HEK293 (cell line): Measurements from ENCODE around the gene PGA5.
A peak's percentile ranks its signal among the peaks of the same experiment; 100 is the strongest.

ENCODE experiments used
- CTCF ChIA-PET: fragments of 350-600 bp; formaldehyde crosslinking; extraction: SDS; loops from one replicate; lab custom pipeline; 2021; ENCODE audit warnings: antibody characterized with exemption; lab: Yijun Ruan, JAX
- POLR2A ChIA-PET: fragments of 300-600 bp; formaldehyde crosslinking; extraction: SDS; loops from one replicate; lab custom pipeline; 2020; ENCODE audit warnings: antibody characterized with exemption, inconsistent platforms; lab: Yijun Ruan, JAX
- H3K27ac ChIP-seq: fragments of 200-500 bp; sonication (Bioruptor generic); 2 replicates; pipeline ENCODE4 v1.5.1; 2014; ENCODE audit warnings: low read depth, low read length, control low read depth, inconsistent platforms; ENCODE audit errors: extremely low read depth
- H3K36me3 ChIP-seq, 2 experiments: fragments of 200-500 bp in 1 of 2; sonication (Bioruptor generic) in 1 of 2; 1 replicate in 1 of 2; 2 replicates in 1 of 2; pipeline ENCODE4 v1.5.1; 2014 to 2017; ENCODE audit warnings: inconsistent platforms in 2 of 2, low read length in 2 of 2; ENCODE audit not compliant: control insufficient read depth in 2 of 2, insufficient read depth in 1 of 2
- H3K4me1 ChIP-seq: fragments of 200-500 bp; sonication (Bioruptor generic); 2 replicates; pipeline ENCODE4 v1.5.1; 2014; ENCODE audit warnings: mild to moderate bottlenecking, low read length, inconsistent platforms; ENCODE audit not compliant: control insufficient read depth, insufficient read depth
- H3K4me3 ChIP-seq: 2 replicates; pipeline ENCODE4 v1.5.1; 2011; ENCODE audit warnings: low read depth, mild to moderate bottlenecking, control low read depth, low read length, moderate library complexity
- H3K9me3 ChIP-seq: fragments of 200-500 bp; sonication (Bioruptor generic); 2 replicates; pipeline ENCODE4 v1.5.1; 2014; ENCODE audit warnings: low read depth, low read length, inconsistent platforms; ENCODE audit not compliant: control insufficient read depth, insufficient read depth
- FEZF1 ChIP-seq: fragments of 450-650 bp; formaldehyde crosslinking; IDR thresholded peaks from 2 replicates; pipeline ENCODE4 v1.5.1; 2016; ENCODE audit warnings: missing biosample characterization, missing genetic modification characterization
- KLF1 ChIP-seq: fragments of 450-650 bp; formaldehyde crosslinking; IDR thresholded peaks from 2 replicates; pipeline ENCODE4 v1.5.1; 2016; ENCODE audit warnings: missing biosample characterization, missing genetic modification characterization
- ZBTB8A ChIP-seq: fragments of 450-650 bp; formaldehyde crosslinking; IDR thresholded peaks from 2 replicates; pipeline ENCODE4 v1.5.1; 2016; ENCODE audit warnings: missing biosample characterization, missing genetic modification characterization
- ZIC2 ChIP-seq: fragments of 450-650 bp; formaldehyde crosslinking; IDR thresholded peaks from 2 replicates; pipeline ENCODE4 v1.5.1; 2016; ENCODE audit warnings: missing biosample characterization, missing genetic modification characterization
- ZNF221 ChIP-seq: fragments of 450-650 bp; formaldehyde crosslinking; IDR thresholded peaks from 2 replicates; pipeline ENCODE4 v1.5.1; 2017; ENCODE audit warnings: missing biosample characterization, missing genetic modification characterization, borderline replicate concordance
- ZNF639 ChIP-seq: fragments of 450-650 bp; formaldehyde crosslinking; IDR thresholded peaks from 2 replicates; pipeline ENCODE4 v1.5.1; 2016; ENCODE audit warnings: missing biosample characterization, missing genetic modification characterization
- ZNF791 ChIP-seq: fragments of 450-650 bp; formaldehyde crosslinking; IDR thresholded peaks from 2 replicates; pipeline ENCODE4 v1.5.1; 2016; ENCODE audit warnings: missing biosample characterization, missing genetic modification characterization
- ZSCAN23 ChIP-seq: fragments of 450-650 bp; formaldehyde crosslinking; IDR thresholded peaks from 2 replicates; pipeline ENCODE4 v1.5.1; 2016; ENCODE audit warnings: missing biosample characterization, missing genetic modification characterization
- TF ChIP-seq, protein P1 (sequence below): fragments of 450-650 bp; formaldehyde crosslinking; conservative IDR thresholded peaks from 2 replicates; pipeline ENCODE4 v1.5.1; 2016; ENCODE audit warnings: low read depth, missing biosample characterization, missing genetic modification characterization
- TF ChIP-seq, protein P2 (sequence below): fragments of 450-650 bp; formaldehyde crosslinking; IDR thresholded peaks from 2 replicates; pipeline ENCODE4 v1.5.1; 2016; ENCODE audit warnings: missing biosample characterization, missing genetic modification characterization
- TF ChIP-seq, protein P3 (sequence below): fragments of 450-650 bp; formaldehyde crosslinking; IDR thresholded peaks from 2 replicates; pipeline ENCODE4 v1.5.1; 2016; ENCODE audit warnings: missing biosample characterization, missing genetic modification characterization

Gene PGA5

DNA sequence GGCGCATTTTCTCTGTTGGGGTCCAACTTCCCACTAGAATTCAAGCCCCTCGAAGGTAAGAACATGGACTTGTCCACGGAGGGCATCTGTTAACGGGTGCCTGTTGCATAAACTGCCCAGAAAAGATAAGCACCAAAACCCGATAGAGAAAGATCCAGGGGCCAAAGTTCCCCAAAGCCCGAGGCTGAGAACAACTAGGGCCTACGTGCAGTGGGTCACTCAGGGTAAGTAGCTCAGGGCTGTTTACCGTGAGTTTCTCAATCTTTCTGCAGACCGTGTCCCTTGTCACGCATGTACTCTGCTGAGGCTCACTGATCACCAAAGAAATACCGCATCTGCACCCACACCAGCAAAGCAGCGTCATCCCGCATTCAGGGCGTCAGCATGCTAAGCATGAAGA, 24.4 kb downstream of the PGA5 start:
- ChIA-PET POLR2A (no interaction called here), CTCF (interaction anchor here (0.7 kb wide), 1 partner anchor 131 kb away, joined by 3 read pairs; no protein-coding TSS in a partner anchor)
- no peaks in the 10 kb centered on the region for H3K4me1 ChIP-seq
- H3K36me3 ChIP-seq: peaks cover 0 to 3% of the 10 kb centered on the region in 2 experiments; a peak in 2 of 3 replicates
- H3K4me3 ChIP-seq: no peak overlapping the region
- TF ChIP-seq ZNF221 (tag by site-specific recombination) (no peak), ZSCAN23 (no peak), FEZF1 (tag by site-specific recombination) (no peak), ZNF791 (tag by site-specific recombination) (no peak), ZNF639 (tag by site-specific recombination) (no peak)
- TF ChIP-seq, protein P1, sequence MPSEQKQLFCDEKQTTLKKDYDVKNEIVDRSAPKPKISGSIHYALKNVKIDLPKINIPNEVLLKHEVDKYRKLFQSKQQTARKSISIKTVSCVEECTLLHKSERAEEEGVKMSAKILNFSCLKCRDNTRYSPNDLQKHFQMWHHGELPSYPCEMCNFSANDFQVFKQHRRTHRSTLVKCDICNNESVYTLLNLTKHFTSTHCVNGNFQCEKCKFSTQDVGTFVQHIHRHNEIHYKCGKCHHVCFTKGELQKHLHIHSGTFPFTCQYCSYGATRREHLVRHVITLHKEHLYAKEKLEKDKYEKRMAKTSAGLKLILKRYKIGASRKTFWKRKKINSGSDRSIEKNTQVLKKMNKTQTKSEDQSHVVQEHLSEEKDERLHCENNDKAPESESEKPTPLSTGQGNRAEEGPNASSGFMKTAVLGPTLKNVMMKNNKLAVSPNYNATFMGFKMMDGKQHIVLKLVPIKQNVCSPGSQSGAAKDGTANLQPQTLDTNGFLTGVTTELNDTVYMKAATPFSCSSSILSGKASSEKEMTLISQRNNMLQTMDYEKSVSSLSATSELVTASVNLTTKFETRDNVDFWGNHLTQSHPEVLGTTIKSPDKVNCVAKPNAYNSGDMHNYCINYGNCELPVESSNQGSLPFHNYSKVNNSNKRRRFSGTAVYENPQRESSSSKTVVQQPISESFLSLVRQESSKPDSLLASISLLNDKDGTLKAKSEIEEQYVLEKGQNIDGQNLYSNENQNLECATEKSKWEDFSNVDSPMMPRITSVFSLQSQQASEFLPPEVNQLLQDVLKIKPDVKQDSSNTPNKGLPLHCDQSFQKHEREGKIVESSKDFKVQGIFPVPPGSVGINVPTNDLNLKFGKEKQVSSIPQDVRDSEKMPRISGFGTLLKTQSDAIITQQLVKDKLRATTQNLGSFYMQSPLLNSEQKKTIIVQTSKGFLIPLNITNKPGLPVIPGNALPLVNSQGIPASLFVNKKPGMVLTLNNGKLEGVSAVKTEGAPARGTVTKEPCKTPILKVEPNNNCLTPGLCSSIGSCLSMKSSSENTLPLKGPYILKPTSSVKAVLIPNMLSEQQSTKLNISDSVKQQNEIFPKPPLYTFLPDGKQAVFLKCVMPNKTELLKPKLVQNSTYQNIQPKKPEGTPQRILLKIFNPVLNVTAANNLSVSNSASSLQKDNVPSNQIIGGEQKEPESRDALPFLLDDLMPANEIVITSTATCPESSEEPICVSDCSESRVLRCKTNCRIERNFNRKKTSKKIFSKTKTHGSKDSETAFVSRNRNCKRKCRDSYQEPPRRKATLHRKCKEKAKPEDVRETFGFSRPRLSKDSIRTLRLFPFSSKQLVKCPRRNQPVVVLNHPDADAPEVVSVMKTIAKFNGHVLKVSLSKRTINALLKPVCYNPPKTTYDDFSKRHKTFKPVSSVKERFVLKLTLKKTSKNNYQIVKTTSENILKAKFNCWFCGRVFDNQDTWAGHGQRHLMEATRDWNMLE: no peak
- TF ChIP-seq, protein P2, sequence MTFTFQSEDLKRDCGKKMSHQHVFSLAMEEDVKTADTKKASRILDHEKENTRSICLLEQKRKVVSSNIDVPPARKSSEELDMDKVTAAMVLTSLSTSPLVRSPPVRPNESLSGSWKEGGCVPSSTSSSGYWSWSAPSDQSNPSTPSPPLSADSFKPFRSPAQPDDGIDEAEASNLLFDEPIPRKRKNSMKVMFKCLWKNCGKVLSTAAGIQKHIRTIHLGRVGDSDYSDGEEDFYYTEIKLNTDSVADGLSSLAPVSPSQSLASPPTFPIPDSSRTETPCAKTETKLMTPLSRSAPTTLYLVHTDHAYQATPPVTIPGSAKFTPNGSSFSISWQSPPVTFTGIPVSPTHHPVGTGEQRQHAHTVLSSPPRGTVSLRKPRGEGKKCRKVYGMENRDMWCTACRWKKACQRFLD (tag by site-specific recombination): no peak
- H3K9me3 ChIP-seq: no peaks in the 10 kb centered on the region
- no peak overlapping the region for H3K27ac ChIP-seq

DNA sequence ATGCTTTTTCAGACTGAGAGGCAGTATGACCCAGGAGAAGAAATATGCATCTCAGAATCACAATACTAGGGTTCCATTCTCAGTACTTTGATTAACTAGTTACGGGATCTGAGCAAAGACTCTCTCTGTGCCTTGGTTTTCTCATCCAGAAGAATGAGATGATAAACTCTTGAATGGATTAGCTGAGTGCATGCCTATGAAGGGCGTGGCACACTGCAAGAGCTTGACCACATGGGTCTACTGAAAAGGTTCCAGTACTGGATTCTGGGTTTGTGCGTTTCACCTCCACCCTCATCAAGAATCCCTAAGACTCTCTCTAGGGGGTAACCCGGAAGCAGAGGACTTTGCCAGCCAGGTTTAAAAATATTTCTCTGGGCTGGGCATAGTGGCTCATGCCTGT, 25.6 kb downstream of the PGA5 start:
- ChIA-PET CTCF (interaction anchor here (0.5 to 0.7 kb wide), 3 partner anchors 54 to 248 kb away, joined by 3 to 6 read pairs (median 4); partner anchors contain the start of gene TMEM138), POLR2A (no interaction called here)
- H3K4me3 ChIP-seq: no peak overlapping the region
- 0 out of 2 replicates have a peak, but pooled peaks have one; percentile 20 for TF ChIP-seq KLF1
- TF ChIP-seq, protein P3, sequence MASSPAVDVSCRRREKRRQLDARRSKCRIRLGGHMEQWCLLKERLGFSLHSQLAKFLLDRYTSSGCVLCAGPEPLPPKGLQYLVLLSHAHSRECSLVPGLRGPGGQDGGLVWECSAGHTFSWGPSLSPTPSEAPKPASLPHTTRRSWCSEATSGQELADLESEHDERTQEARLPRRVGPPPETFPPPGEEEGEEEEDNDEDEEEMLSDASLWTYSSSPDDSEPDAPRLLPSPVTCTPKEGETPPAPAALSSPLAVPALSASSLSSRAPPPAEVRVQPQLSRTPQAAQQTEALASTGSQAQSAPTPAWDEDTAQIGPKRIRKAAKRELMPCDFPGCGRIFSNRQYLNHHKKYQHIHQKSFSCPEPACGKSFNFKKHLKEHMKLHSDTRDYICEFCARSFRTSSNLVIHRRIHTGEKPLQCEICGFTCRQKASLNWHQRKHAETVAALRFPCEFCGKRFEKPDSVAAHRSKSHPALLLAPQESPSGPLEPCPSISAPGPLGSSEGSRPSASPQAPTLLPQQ: no peak
- peaks cover 0 to 8% of the 10 kb centered on the region in 2 experiments; a peak in 1 of 3 replicates for H3K36me3 ChIP-seq
- no peaks in the 10 kb centered on the region for H3K4me1 ChIP-seq
- no peaks in the 10 kb centered on the region for H3K9me3 ChIP-seq
- no peak overlapping the region for H3K27ac ChIP-seq

GRCh38 chr11:61267437-61267841, 26.5 kb downstream of the PGA5 start:
- POLR2A ChIA-PET: no interaction called here
- H3K4me3 ChIP-seq: no peak overlapping the region
- H3K27ac ChIP-seq: no peak overlapping the region
- no peaks in the 10 kb centered on the region for H3K4me1 ChIP-seq
- no peaks in the 10 kb centered on the region for H3K9me3 ChIP-seq
- CTCF ChIA-PET: interaction anchor here (3.6 kb wide), 1 partner anchor 13 kb away, joined by 13 read pairs; no protein-coding TSS in a partner anchor
- H3K36me3 ChIP-seq: peaks cover 0 to 14% of the 10 kb centered on the region in 2 experiments; a peak in 1 of 3 replicates
- TF ChIP-seq ZIC2 (tag by site-specific recombination) (peak; percentile 16; the same call in 1 of the 2 replicates), ZBTB8A (tag by site-specific recombination) (no peak)
